ENCODE results near the gene ZNF740.

DNA sequence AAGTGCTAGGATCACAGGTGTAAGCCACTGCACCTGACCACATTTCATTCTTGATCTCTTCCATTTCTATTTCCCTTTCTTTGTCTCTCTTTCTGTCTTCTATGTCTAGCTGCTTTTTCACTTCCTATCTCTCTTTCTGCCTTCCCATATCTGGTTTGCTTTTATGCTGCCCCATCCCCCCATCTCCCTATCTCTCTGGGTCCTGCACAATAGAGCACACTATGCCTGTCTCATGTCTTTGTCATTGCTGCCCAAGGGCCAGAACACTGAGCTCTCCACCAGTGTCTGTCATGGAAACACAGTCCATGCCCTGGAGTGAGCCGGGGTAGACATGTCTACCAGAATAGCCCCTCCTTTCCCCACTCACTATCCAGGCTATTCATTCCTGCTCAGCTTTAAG lies 63.8 kb downstream of the ZNF740 start:
- no peak for TF ChIP-seq YY1 (IDR thresholded peaks at IDR 0.05; ENCODE audit: insufficient read depth, insufficient read length)
- no peak for TF ChIP-seq SUZ12 (IDR thresholded peaks at IDR 0.05; ENCODE audit: extremely low read depth, insufficient read depth, insufficient read length)
- TF ChIP-seq ZNF274 (IDR thresholded peaks at IDR 0.05; ENCODE audit: low read depth, low read length): no peak
